ENCODE data around the gene AQP6.

AQP6 gene

GRCh38 chr12:50004696-50005095 lies 31.9 kb downstream of the AQP6 start:
- DNase-seq, result no peak

GRCh38 chr12:50005175-50005574 lies 32.4 kb downstream of the AQP6 start:
- no peak for DNase-seq

- DNase-seq, result no peak
These were observed 33.5 kb downstream of the AQP6 start for GRCh38 chr12:50006280-50006679.

GRCh38 chr12:50006754-50007442 lies 34.2 kb downstream of the AQP6 start:
- DNase-seq, result no peak

GRCh38 chr12:50013361-50014147 lies 40.8 kb downstream of the AQP6 start:
- no peak for DNase-seq

- no peak for DNase-seq
These were observed 41.6 kb downstream of the AQP6 start for GRCh38 chr12:50014342-50014741.

- no peak for DNase-seq
These were observed 44.0 kb downstream of the AQP6 start for GRCh38 chr12:50016501-50017475.

- no peak for DNase-seq
These were observed 44.9 kb downstream of the AQP6 start for GRCh38 chr12:50017641-50018040.

- DNase-seq, result no peak
These were observed 45.4 kb downstream of the AQP6 start for GRCh38 chr12:50018154-50018553.

- no peak for DNase-seq
These were observed 46.2 kb downstream of the AQP6 start for GRCh38 chr12:50018968-50019367.

GRCh38 chr12:50019524-50019923 lies 46.8 kb downstream of the AQP6 start:
- DNase-seq, result no peak

- DNase-seq, result no peak
These were observed 48.3 kb downstream of the AQP6 start for GRCh38 chr12:50021031-50021430.

- no peak for DNase-seq
These were observed 50.2 kb downstream of the AQP6 start for GRCh38 chr12:50022903-50023302.

GRCh38 chr12:50024227-50024626 lies 51.5 kb downstream of the AQP6 start:
- DNase-seq, result no peak

GRCh38 chr12:50024805-50025186 lies 52.0 kb downstream of the AQP6 start:
- DNase-seq, result no peak

GRCh38 chr12:50025187-50026059 lies 52.7 kb downstream of the AQP6 start, which contains the start of gene RACGAP1:
Gene RACGAP1, minus strand, starts transcription at chr12:50025494. Its CDS starts 8,779 bp downstream, at chr12:50016715.
- DNase-seq, result peak; percentile 97

GRCh38 chr12:50026691-50027090 lies 53.9 kb downstream of the AQP6 start:
- no peak for DNase-seq

Measured in activated CD4-positive, alpha-beta T cell treated with anti-CD3 and anti-CD28 coated beads for 48 hours (primary cell).